ENCODE measurements around the gene MFSD11. TPM values are rescaled to one million over a fixed set of nuclear protein-coding genes. Genes with fewer than 3 reads are reported as not detected.
"Not testable (repeated sequence)": the region's sequence is repeated elsewhere in the genome, so short reads cannot be mapped to it uniquely, and the experiment has no call there.

MFSD11 gene
- polyA plus RNA-seq, 2 of the 4 experiments (the other 2 are of a cell fraction): 17.5 to 26.0 TPM

DNA sequence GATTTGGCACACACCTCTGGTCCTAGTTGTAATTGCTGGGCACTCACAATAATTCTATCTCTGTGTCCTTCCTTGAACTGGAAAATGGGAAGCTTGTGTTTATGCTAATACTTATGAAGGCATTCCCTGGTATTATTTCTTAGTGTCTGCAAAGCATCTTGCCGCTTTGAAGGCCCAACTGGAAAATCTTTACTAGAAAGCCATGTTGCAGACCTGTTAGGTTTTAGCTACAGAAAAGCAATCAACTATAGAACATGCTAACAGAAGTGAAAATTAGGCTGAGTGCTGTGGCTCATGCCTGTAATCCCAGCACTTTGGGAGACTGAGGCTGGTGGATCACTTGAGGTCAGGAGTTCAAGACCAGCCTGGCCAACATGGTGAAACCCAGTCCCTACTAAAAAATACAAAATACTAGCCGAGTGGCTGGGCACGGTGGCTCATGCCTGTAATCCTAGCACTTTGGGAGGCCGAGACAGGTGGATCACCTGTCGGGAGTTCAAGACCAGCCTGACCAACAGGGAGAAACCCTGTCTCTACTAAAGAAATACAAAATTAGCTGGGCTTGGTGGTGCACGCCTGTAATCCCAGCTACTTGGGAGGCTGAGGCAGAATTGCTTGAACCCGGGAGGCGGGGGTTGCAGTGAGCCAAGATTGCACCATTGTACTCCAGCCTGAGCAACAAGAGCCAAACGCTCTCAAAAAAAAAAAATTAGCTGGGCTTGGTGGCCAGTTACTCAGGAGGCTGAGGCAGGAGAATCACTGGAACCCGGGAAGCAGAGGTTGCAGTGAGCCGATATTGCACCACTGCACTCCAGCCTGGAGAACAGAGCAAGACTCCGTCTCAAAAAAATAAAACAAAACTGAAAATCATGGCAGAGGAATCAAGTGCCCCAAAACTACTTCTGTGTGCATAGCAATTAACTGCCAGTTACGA is 5.9 kb upstream of the MFSD11 start:
- Histone ChIP-seq H3K4me2 (peak overlapping the region; percentile 86; the same call in 1 of the 3 replicates), H3K4me1 (peaks cover 35% of the 10 kb centered on the region)
- POLR2A ChIA-PET; DNase-seq (ENCODE audit: low read depth in 1 of 2, low spot score in 1 of 2); ATAC-seq; FAIRE-seq; H3K9me3 ChIP-seq; H3K4me3 ChIP-seq; H3K27ac ChIP-seq: not testable (repeated sequence)
- CTCF ChIA-PET: interaction anchor here (1.3 to 5.3 kb wide), 6 partner anchors 12 to 334 kb away, joined by 3 to 31 read pairs (median 5); no protein-coding TSS in a partner anchor
- WGBS (ENCODE audit: missing lambda C conversion rate): 87% methylated on average over 13 of the region's 13 CpGs
- TF ChIP-seq, protein P1, sequence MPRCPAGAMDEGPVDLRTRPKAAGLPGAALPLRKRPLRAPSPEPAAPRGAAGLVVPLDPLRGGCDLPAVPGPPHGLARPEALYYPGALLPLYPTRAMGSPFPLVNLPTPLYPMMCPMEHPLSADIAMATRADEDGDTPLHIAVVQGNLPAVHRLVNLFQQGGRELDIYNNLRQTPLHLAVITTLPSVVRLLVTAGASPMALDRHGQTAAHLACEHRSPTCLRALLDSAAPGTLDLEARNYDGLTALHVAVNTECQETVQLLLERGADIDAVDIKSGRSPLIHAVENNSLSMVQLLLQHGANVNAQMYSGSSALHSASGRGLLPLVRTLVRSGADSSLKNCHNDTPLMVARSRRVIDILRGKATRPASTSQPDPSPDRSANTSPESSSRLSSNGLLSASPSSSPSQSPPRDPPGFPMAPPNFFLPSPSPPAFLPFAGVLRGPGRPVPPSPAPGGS (IDR thresholded peaks at IDR 0.05): 0 out of 3 replicates have a peak, but pooled peaks have one; percentile 12
- TF ChIP-seq TFCP2L1 (CRISPR knock-in tag; IDR thresholded peaks at IDR 0.05) (peak; percentile 35), POLR2AphosphoS2 (conservative IDR thresholded peaks at IDR 0.05; ENCODE audit: low read length) (peak; percentile 58; the same call in 1 of the 2 replicates), TP53 (CRISPR knock-in tag; IDR thresholded peaks at IDR 0.05) (peak; percentile 70; the same call in 1 of the 2 replicates), CEBPB (IDR thresholded peaks at IDR 0.05) (0 out of 4 replicates have a peak, but pooled peaks of 1 of the 2 experiments have one; percentile 6), HOXB5 (CRISPR knock-in tag; IDR thresholded peaks at IDR 0.05) (peak; percentile 32; the same call in 1 of the 2 replicates)

DNA sequence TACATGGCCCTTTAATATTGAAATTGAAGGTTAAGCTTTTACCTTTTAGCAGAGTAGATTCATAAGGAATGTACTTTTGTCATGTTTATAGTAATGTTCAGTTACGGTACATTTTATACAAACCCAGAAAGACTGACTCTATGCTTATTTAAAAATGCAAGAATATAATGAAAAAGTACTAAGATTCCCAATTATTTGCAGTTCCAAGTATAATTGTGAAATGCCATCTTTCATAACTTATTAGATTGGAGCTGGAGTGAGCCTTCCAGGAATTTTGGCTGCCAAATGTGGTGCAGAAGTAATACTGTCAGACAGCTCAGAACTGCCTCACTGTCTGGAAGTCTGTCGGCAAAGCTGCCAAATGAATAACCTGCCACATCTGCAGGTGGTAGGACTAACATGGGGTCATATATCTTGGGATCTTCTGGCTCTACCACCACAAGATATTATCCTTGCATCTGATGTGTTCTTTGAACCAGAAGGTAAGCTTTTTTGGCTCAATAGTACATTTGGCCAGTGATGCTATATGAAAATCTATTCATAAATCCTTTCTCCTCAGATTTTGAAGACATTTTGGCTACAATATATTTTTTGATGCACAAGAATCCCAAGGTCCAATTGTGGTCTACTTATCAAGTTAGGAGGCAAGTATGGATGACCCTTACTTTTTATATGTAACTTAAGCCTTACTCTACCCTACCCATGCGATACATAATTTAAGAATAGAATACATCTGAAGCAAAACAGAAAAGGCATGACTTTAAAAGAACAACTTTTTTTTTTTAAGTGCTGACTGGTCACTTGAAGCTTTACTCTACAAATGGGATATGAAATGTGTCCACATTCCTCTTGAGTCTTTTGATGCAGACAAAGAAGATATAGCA is 4.9 kb upstream of the MFSD11 start:
- POLR2A ChIA-PET: no interaction called here
- TF ChIP-seq RNF2 (IDR thresholded peaks at IDR 0.05; ENCODE audit: borderline replicate concordance, low read depth) (no peak), HOXA7 (CRISPR knock-in tag; IDR thresholded peaks at IDR 0.05) (peak; percentile 90), NFE2L2 (conservative IDR thresholded peaks at IDR 0.05; ENCODE audit: low read length) (no peak), GATA3 (IDR thresholded peaks at IDR 0.05; ENCODE audit: borderline replicate concordance) (no peak; the same call in 1 of the 2 replicates), HEYL (CRISPR knock-in tag; IDR thresholded peaks at IDR 0.05) (no peak), SMC3 (IDR thresholded peaks at IDR 0.05) (no peak), HOXB13 (CRISPR knock-in tag; IDR thresholded peaks at IDR 0.05; ENCODE audit: low read depth) (no peak), ESRRA (IDR thresholded peaks at IDR 0.05; ENCODE audit: borderline replicate concordance, low read length) (no peak), MAFK (IDR thresholded peaks at IDR 0.05; ENCODE audit: partially characterized antibody) (peak; percentile 30), RAD21 (conservative IDR thresholded peaks at IDR 0.05 in 1 of 2, IDR thresholded peaks at IDR 0.05 in 1 of 2) (no peak), NPAS2 (CRISPR knock-in tag; IDR thresholded peaks at IDR 0.05; ENCODE audit: borderline replicate concordance) (no peak), RCOR1 (IDR thresholded peaks at IDR 0.05; ENCODE audit: low read depth, low read length) (no peak)
- TF ChIP-seq, protein P2, sequence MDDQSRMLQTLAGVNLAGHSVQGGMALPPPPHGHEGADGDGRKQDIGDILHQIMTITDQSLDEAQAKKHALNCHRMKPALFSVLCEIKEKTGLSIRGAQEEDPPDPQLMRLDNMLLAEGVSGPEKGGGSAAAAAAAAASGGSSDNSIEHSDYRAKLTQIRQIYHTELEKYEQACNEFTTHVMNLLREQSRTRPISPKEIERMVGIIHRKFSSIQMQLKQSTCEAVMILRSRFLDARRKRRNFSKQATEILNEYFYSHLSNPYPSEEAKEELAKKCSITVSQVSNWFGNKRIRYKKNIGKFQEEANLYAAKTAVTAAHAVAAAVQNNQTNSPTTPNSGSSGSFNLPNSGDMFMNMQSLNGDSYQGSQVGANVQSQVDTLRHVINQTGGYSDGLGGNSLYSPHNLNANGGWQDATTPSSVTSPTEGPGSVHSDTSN (IDR thresholded peaks at IDR 0.05): peak; percentile 7; the same call in 1 of the 2 replicates
- TF ChIP-seq, protein P3, sequence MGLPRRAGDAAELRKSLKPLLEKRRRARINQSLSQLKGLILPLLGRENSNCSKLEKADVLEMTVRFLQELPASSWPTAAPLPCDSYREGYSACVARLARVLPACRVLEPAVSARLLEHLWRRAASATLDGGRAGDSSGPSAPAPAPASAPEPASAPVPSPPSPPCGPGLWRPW (IDR thresholded peaks at IDR 0.05): no peak
- TF ChIP-seq, protein P4, sequence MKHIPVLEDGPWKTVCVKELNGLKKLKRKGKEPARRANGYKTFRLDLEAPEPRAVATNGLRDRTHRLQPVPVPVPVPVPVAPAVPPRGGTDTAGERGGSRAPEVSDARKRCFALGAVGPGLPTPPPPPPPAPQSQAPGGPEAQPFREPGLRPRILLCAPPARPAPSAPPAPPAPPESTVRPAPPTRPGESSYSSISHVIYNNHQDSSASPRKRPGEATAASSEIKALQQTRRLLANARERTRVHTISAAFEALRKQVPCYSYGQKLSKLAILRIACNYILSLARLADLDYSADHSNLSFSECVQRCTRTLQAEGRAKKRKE (CRISPR knock-in tag; IDR thresholded peaks at IDR 0.05; ENCODE audit: low read depth): 0 out of 2 replicates have a peak, but pooled peaks have one; percentile 32
- TF ChIP-seq, protein P5, sequence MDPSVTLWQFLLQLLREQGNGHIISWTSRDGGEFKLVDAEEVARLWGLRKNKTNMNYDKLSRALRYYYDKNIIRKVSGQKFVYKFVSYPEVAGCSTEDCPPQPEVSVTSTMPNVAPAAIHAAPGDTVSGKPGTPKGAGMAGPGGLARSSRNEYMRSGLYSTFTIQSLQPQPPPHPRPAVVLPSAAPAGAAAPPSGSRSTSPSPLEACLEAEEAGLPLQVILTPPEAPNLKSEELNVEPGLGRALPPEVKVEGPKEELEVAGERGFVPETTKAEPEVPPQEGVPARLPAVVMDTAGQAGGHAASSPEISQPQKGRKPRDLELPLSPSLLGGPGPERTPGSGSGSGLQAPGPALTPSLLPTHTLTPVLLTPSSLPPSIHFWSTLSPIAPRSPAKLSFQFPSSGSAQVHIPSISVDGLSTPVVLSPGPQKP (IDR thresholded peaks at IDR 0.05; ENCODE audit: low read depth, low read length): no peak
- TF ChIP-seq, protein P6, sequence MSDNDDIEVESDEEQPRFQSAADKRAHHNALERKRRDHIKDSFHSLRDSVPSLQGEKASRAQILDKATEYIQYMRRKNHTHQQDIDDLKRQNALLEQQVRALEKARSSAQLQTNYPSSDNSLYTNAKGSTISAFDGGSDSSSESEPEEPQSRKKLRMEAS (IDR thresholded peaks at IDR 0.05): no peak
- TF ChIP-seq, protein P7, sequence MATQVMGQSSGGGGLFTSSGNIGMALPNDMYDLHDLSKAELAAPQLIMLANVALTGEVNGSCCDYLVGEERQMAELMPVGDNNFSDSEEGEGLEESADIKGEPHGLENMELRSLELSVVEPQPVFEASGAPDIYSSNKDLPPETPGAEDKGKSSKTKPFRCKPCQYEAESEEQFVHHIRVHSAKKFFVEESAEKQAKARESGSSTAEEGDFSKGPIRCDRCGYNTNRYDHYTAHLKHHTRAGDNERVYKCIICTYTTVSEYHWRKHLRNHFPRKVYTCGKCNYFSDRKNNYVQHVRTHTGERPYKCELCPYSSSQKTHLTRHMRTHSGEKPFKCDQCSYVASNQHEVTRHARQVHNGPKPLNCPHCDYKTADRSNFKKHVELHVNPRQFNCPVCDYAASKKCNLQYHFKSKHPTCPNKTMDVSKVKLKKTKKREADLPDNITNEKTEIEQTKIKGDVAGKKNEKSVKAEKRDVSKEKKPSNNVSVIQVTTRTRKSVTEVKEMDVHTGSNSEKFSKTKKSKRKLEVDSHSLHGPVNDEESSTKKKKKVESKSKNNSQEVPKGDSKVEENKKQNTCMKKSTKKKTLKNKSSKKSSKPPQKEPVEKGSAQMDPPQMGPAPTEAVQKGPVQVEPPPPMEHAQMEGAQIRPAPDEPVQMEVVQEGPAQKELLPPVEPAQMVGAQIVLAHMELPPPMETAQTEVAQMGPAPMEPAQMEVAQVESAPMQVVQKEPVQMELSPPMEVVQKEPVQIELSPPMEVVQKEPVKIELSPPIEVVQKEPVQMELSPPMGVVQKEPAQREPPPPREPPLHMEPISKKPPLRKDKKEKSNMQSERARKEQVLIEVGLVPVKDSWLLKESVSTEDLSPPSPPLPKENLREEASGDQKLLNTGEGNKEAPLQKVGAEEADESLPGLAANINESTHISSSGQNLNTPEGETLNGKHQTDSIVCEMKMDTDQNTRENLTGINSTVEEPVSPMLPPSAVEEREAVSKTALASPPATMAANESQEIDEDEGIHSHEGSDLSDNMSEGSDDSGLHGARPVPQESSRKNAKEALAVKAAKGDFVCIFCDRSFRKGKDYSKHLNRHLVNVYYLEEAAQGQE (IDR thresholded peaks at IDR 0.05): 0 out of 2 replicates have a peak, but pooled peaks have one; percentile 31

More for the DNA sequence above, 4.9 kb upstream of the MFSD11 start:
- H3K4me1 ChIP-seq: peaks cover 29% of the 10 kb centered on the region
- H3K4me3 ChIP-seq: peak overlapping the region; percentile 95; the same call in 1 of the 3 replicates
- DNase-seq (ENCODE audit: low read depth in 1 of 2, low spot score in 1 of 2) (no peak), ATAC-seq (no peak), FAIRE-seq (no peak)
- peak overlapping the region; percentile 86 for H3K4me2 ChIP-seq
- no peak overlapping the region for H3K27ac ChIP-seq
- 83% methylated on average over 3 of the region's 3 CpGs for WGBS (ENCODE audit: missing lambda C conversion rate)
- H3K9me3 ChIP-seq: no peaks in the 10 kb centered on the region
- CTCF ChIA-PET: interaction anchor here (1.0 to 5.3 kb wide), 5 partner anchors 18 to 323 kb away, joined by 3 to 31 read pairs (median 6); no protein-coding TSS in a partner anchor
